K562 (cell line): ENCODE measurements around the gene ATRNL1. TPM values are rescaled to one million over a fixed set of nuclear protein-coding genes. Genes with fewer than 3 reads are reported as not detected.

Experiments used
- CHD7 ChIP-seq: fragments of 200-600 bp; sonication (generic); IDR thresholded peaks from one replicate; pipeline ENCODE4 v1.6.1; 2012; ENCODE audit warnings: mild to moderate bottlenecking, low read depth, low read length, inconsistent platforms
- NEUROD1 ChIP-seq: fragments of 150-350 bp; IDR thresholded peaks from 2 replicates; pipeline ENCODE4 v1.6.1; 2014; ENCODE audit warnings: borderline replicate concordance, low read length, low read depth; ENCODE audit not compliant: partially characterized antibody
- OTX1 ChIP-seq: fragments of 450-650 bp; formaldehyde crosslinking; IDR thresholded peaks from 2 replicates; pipeline ENCODE4 v1.4.0; 2022; ENCODE audit warnings: mild to moderate bottlenecking
- SAFB2 ChIP-seq: fragments of 200-400 bp; formaldehyde crosslinking; IDR thresholded peaks from 2 replicates; pipeline ENCODE4 v1.6.1; 2018; ENCODE audit warnings: borderline replicate concordance, low read length, low read depth, moderate library complexity; ENCODE audit not compliant: severe bottlenecking
- THRA ChIP-seq: fragments of 450-650 bp; IDR thresholded peaks from 2 replicates; pipeline ENCODE4 v1.6.1; 2017; ENCODE audit warnings: mild to moderate bottlenecking, moderate library complexity
- polyA plus RNA-seq, 8 experiments: library from polyadenylated mRNA; depleted of rRNA in 4 of 8; stranded (reverse) in 5 of 8; unstranded in 3 of 8; fragments of >200 nt; fragmentation: Nextera tagmentation in 2 of 8; fragmentation: Illumina TruSeq in 1 of 8; extraction: Ambion mirVana in 2 of 8; extraction: Trizol in 1 of 8; gene quantifications; 2 replicates each; pipeline versions ENCODE4 v1.2.1 to v1.2.3, GENCODE V29; 2011 to 2014; ENCODE audit warnings: inconsistent platforms in 1 of 8, missing spikeins in 1 of 8
- total RNA-seq, 7 experiments: library from RNA; depleted of rRNA in 6 of 7; stranded (reverse); fragments of >200 nt in 6 of 7; fragmentation: Illumina TruSeq in 2 of 7; extraction: Trizol in 2 of 7; gene quantifications; 2 replicates each; pipeline versions ENCODE4 v1.2.1 to v1.2.3, GENCODE V29; 2011 to 2021; ENCODE audit warnings: low replicate concordance in 1 of 7

Gene ATRNL1
- total and polyA plus RNA-seq, 9 of the 15 experiments (the other 6 are each of a cell fraction or from before 2014, with no cell fraction given): 0.18 TPM; not detected in 8

GRCh38 chr10:115558252-115558651, 465.1 kb downstream of the ATRNL1 start (continued):
- TF ChIP-seq CHD7 (no peak), OTX1 (CRISPR knock-in tag) (no peak), NEUROD1 (no peak), THRA (no peak), SAFB2 (no peak)
